ENCODE data around the gene FAM78B. TPM values are rescaled to one million over a fixed set of nuclear protein-coding genes. Genes with fewer than 3 reads are reported as not detected.

The FAM78B gene, protein sequence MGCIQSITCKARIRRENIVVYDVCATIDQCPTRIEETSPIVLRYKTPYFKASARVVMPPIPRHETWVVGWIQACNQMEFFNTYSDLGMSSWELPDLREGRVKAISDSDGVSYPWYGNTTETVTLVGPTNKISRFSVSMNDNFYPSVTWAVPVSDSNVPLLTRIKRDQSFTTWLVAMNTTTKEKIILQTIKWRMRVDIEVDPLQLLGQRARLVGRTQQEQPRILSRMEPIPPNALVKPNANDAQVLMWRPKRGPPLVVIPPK
- total RNA-seq = 1 to 10 TPM in 1 of 2 donors, under 1 TPM in 1; 0.57 to 1.4 TPM
- polyA plus RNA-seq = under 1 TPM; 0.30 to 0.34 TPM
- long read RNA-seq, donor 1 = 0 reads
- long read RNA-seq, donor 2 = 0 reads
- long read RNA-seq, donor 3 = 0 reads
- long read RNA-seq, donor 4 = 0 reads
- long read RNA-seq, donor 5 = 0 reads

DNA sequence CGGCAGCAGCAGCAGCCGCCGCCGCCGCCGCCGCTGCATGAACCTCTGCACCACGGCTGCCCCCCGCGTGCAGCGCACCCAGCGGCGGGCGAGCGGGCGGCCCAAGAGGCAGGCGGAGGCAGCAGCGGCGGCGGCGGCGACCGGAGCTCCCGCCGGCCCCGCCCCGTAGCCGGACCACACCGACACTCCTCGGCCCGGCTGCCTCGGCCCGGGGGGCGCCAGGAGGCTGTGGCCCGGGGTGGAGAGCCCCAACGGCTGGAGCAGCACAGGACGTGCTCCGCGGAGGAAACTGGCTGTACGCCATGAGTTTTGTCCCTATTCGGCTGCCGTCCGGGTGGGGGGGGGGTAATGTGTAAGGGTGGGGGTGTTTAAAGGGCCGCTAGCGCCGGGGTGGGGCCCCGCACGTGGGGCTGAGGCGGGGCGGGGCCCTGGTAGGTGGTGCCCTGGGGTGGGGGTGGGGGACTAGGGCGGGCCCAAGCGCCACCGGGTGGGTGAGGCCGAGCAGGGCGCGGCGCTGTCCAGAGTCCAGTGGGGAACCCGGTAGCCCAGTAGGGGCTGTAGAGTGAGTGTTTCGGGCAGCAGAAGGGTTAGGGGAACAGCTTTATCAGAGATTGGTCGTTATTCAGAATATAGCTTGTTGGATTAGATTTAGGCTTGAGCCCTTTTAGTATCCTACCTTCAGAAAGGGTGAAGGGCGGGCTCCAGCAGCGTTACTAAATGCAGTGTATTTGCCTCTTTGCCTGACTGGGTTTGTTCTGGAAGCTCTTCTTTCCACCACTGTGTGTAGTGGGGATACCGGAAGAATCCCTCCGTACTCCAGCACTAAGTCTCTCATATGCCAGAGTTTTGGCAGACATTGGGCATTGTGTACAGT lies at the start of gene FAM78B:
Gene FAM78B, minus strand, starts transcription at position 304 of the 874 bp plus-strand sequence. CDS start 753 bp downstream, outside the sequence.
- peak within 1 kb of the TSS in 1 of 2 donors; percentile 88 for H3K27ac ChIP-seq (ENCODE audit: low read depth in 1 of 2, low read length in 1 of 2)
- TF ChIP-seq, protein P1, sequence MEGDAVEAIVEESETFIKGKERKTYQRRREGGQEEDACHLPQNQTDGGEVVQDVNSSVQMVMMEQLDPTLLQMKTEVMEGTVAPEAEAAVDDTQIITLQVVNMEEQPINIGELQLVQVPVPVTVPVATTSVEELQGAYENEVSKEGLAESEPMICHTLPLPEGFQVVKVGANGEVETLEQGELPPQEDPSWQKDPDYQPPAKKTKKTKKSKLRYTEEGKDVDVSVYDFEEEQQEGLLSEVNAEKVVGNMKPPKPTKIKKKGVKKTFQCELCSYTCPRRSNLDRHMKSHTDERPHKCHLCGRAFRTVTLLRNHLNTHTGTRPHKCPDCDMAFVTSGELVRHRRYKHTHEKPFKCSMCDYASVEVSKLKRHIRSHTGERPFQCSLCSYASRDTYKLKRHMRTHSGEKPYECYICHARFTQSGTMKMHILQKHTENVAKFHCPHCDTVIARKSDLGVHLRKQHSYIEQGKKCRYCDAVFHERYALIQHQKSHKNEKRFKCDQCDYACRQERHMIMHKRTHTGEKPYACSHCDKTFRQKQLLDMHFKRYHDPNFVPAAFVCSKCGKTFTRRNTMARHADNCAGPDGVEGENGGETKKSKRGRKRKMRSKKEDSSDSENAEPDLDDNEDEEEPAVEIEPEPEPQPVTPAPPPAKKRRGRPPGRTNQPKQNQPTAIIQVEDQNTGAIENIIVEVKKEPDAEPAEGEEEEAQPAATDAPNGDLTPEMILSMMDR (IDR thresholded peaks at IDR 0.05; ENCODE audit: control extremely low read depth, extremely low read depth) = no peak
- peak; percentile 87 for ATAC-seq (ENCODE audit: insufficient read depth, low FRiP score)
- H3K27me3 ChIP-seq (ENCODE audit: control insufficient read depth in 3 of 3, insufficient read depth in 3 of 3, low read length in 2 of 3) = peaks cover 0 to 51% (median 27%) of the 10 kb centered on the region in 3 donors
- peak; percentile 59 to 72 (median 70) for DNase-seq
- 2% methylated on average over 35 to 64 of the region's 64 CpGs for WGBS, 2 donors
- no peak within 1 kb of the TSS for H3K9ac ChIP-seq (ENCODE audit: insufficient read depth in 1 of 2, low read length in 2 of 2)
- no peaks in the 10 kb centered on the region for H3K9me3 ChIP-seq (ENCODE audit: control insufficient read depth in 4 of 4, insufficient read depth in 3 of 4, low read length in 3 of 4)
- peaks cover 0 to 11% (median 5%) of the 10 kb centered on the region in 5 donors for H3K4me1 ChIP-seq (ENCODE audit: control insufficient read depth in 5 of 5, insufficient read depth in 5 of 5, low read length in 5 of 5)
- H3K36me3 ChIP-seq (ENCODE audit: control insufficient read depth in 4 of 4, insufficient read depth in 4 of 4, low read length in 4 of 4) = no peaks in the 10 kb centered on the region
- H3K4me3 ChIP-seq = peak within 1 kb of the TSS; percentile 75

DNA sequence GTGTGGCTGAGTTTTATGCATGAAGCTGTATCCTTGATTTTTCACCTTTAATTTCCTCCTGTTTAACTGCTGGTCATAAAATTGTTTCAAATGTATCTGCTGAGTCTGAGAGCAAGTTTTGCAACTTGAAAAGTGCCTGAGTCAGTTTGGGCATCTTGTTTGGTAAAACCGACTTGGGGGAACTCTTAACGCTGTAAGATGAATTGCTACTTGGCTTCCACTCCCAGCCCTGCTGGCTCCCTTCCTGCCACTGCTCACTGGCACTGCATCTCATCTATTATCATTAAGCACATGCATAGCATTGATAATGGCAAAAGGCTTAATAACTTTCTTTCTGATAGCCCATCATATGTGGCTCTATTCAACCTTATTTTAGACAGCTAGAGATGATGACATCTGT lies 35.7 kb upstream of the FAM78B start:
- H3K27me3 ChIP-seq (ENCODE audit: control insufficient read depth in 3 of 3, insufficient read depth in 3 of 3, low read length in 2 of 3) = no peaks in the 10 kb centered on the region
- no peaks in the 10 kb centered on the region for H3K4me1 ChIP-seq (ENCODE audit: control insufficient read depth in 5 of 5, insufficient read depth in 5 of 5, low read length in 5 of 5)
- 71 to 85% methylated on average over 2 of the region's 2 CpGs for WGBS, 2 donors
- DNase-seq (no peak), ATAC-seq (ENCODE audit: insufficient read depth, low FRiP score) (no peak)
- TF ChIP-seq, protein P1 (IDR thresholded peaks at IDR 0.05; ENCODE audit: control extremely low read depth, extremely low read depth) = no peak
- H3K27ac ChIP-seq (ENCODE audit: low read depth in 1 of 2, low read length in 1 of 2) = no peak overlapping the region
- no peak overlapping the region for H3K9ac ChIP-seq (ENCODE audit: insufficient read depth in 1 of 2, low read length in 2 of 2)
- no peaks in the 10 kb centered on the region for H3K36me3 ChIP-seq (ENCODE audit: control insufficient read depth in 4 of 4, insufficient read depth in 4 of 4, low read length in 4 of 4)
- H3K9me3 ChIP-seq (ENCODE audit: control insufficient read depth in 4 of 4, insufficient read depth in 3 of 4, low read length in 3 of 4) = peaks cover 0 to 1% (median 0%) of the 10 kb centered on the region in 4 donors
- no peak overlapping the region for H3K4me3 ChIP-seq

DNA sequence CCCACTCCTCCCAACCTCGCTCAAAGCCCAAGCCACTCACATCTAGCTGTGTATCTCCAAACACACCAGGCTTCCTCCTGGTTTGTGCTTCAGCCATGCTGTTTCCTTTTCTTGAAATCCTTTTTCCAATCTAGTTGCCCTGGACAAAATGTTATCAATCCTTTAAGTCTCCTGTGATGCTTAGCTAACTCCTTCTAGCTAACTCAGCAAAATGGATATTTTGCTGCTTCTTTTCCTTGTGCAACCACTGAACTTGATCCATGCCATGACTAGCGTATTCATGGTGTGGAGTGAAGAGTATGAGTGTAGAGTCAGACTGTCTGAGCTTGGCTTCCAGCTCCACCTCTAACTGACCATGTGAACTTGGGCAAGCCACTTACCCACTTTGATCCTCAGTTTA lies 33.9 kb upstream of the FAM78B start:
- 72 to 83% methylated on average over 2 of the region's 2 CpGs for WGBS, 2 donors
- no peak overlapping the region for H3K9ac ChIP-seq (ENCODE audit: insufficient read depth in 1 of 2, low read length in 2 of 2)
- no peak overlapping the region for H3K27ac ChIP-seq (ENCODE audit: low read depth in 1 of 2, low read length in 1 of 2)
- no peak overlapping the region for H3K4me3 ChIP-seq
- ATAC-seq (ENCODE audit: insufficient read depth, low FRiP score) (no peak), DNase-seq (no peak)
- no peaks in the 10 kb centered on the region for H3K4me1 ChIP-seq (ENCODE audit: control insufficient read depth in 5 of 5, insufficient read depth in 5 of 5, low read length in 5 of 5)
- no peaks in the 10 kb centered on the region for H3K27me3 ChIP-seq (ENCODE audit: control insufficient read depth in 3 of 3, insufficient read depth in 3 of 3, low read length in 2 of 3)
- peaks cover 0 to 1% (median 0%) of the 10 kb centered on the region in 4 donors for H3K9me3 ChIP-seq (ENCODE audit: control insufficient read depth in 4 of 4, insufficient read depth in 3 of 4, low read length in 3 of 4)
- TF ChIP-seq, protein P1 (IDR thresholded peaks at IDR 0.05; ENCODE audit: control extremely low read depth, extremely low read depth) = no peak
- H3K36me3 ChIP-seq (ENCODE audit: control insufficient read depth in 4 of 4, insufficient read depth in 4 of 4, low read length in 4 of 4) = no peaks in the 10 kb centered on the region
